WERI-Rb-1 (cell line): ENCODE results near the gene PCDH9.

Experiments
- DNase-seq: peaks from one replicate; pipeline ENCODE4 v3.0.0-alpha.2; 2020
- H3K27ac ChIP-seq: fragments of 250-450 bp; sonication (Bioruptor Pico); 2 replicates; pipeline ENCODE4 v1.5.1; 2020; ENCODE audit warnings: mild to moderate bottlenecking, moderate library complexity
- H3K27me3 ChIP-seq: fragments of 250-450 bp; sonication (Bioruptor Pico); 2 replicates; pipeline ENCODE4 v1.5.1; 2021; ENCODE audit warnings: mild to moderate bottlenecking, low read depth, moderate library complexity; ENCODE audit not compliant: insufficient read depth, severe bottlenecking
- H3K36me3 ChIP-seq: fragments of 250-450 bp; sonication (Bioruptor Pico); 2 replicates; pipeline ENCODE4 v1.5.1; 2020; ENCODE audit warnings: mild to moderate bottlenecking, moderate library complexity
- H3K4me3 ChIP-seq: 2 replicates; pipeline ENCODE4 v1.5.1; 2011; ENCODE audit warnings: low read depth, mild to moderate bottlenecking, control low read depth, low read length
- H3K9me3 ChIP-seq: fragments of 250-450 bp; sonication (Bioruptor Pico); 2 replicates; pipeline ENCODE4 v1.5.1; 2021; ENCODE audit warnings: mild to moderate bottlenecking, moderate library complexity; ENCODE audit not compliant: severe bottlenecking
- CTCF ChIP-seq: IDR thresholded peaks from 2 replicates; pipeline ENCODE4 v1.5.1; 2011; ENCODE audit warnings: low read depth, mild to moderate bottlenecking, control low read depth, inconsistent platforms, low read length

The PCDH9 gene

GRCh38 chr13:66663711-66664110 is 566.4 kb downstream of the PCDH9 start:
- Histone ChIP-seq H3K27me3 (no peaks in the 10 kb centered on the region), H3K9me3 (no peaks in the 10 kb centered on the region), H3K4me3 (no peak overlapping the region), H3K36me3 (no peaks in the 10 kb centered on the region), H3K27ac (no peak overlapping the region)
- TF ChIP-seq CTCF: no peak
- DNase-seq: no peak

GRCh38 chr13:66663206-66663605 is 566.9 kb downstream of the PCDH9 start:
- Histone ChIP-seq H3K9me3 (no peaks in the 10 kb centered on the region), H3K36me3 (no peaks in the 10 kb centered on the region), H3K27ac (no peak overlapping the region), H3K27me3 (no peaks in the 10 kb centered on the region), H3K4me3 (no peak overlapping the region)
- TF ChIP-seq CTCF: no peak
- DNase-seq: no peak

- Histone ChIP-seq H3K27ac (no peak overlapping the region), H3K36me3 (no peaks in the 10 kb centered on the region), H3K27me3 (no peaks in the 10 kb centered on the region), H3K4me3 (no peak overlapping the region), H3K9me3 (no peaks in the 10 kb centered on the region)
- TF ChIP-seq CTCF: no peak
- no peak for DNase-seq
These were observed 568.8 kb downstream of the PCDH9 start for GRCh38 chr13:66661336-66661735.

- H3K27ac ChIP-seq: no peak overlapping the region
- no peak overlapping the region for H3K4me3 ChIP-seq
- DNase-seq: no peak
- H3K27me3 ChIP-seq: no peaks in the 10 kb centered on the region
- TF ChIP-seq CTCF: no peak
- no peaks in the 10 kb centered on the region for H3K9me3 ChIP-seq
- no peaks in the 10 kb centered on the region for H3K36me3 ChIP-seq
These were observed 569.7 kb downstream of the PCDH9 start for GRCh38 chr13:66660468-66660813.

- Histone ChIP-seq H3K27me3 (no peaks in the 10 kb centered on the region), H3K36me3 (no peaks in the 10 kb centered on the region), H3K27ac (no peak overlapping the region), H3K4me3 (no peak overlapping the region), H3K9me3 (no peaks in the 10 kb centered on the region)
- no peak for DNase-seq
- no peak for TF ChIP-seq CTCF
These were observed 570.3 kb downstream of the PCDH9 start for GRCh38 chr13:66659701-66660467.

GRCh38 chr13:66659286-66659685 is 570.9 kb downstream of the PCDH9 start:
- no peak for TF ChIP-seq CTCF
- Histone ChIP-seq H3K27ac (no peak overlapping the region), H3K9me3 (no peaks in the 10 kb centered on the region), H3K4me3 (no peak overlapping the region), H3K36me3 (no peaks in the 10 kb centered on the region), H3K27me3 (no peaks in the 10 kb centered on the region)
- DNase-seq: no peak
